Aorta (tissue), 5 donors: ENCODE data around the gene ELF3. TPM values are rescaled to one million over a fixed set of nuclear protein-coding genes. Genes with fewer than 3 reads are reported as not detected.

ENCODE experiments used
- ATAC-seq: fragments of 200-7000 bp; cut with Tn5 transposase; one replicate; pipeline ENCODE4 v1.9.1; 2022; ENCODE audit warnings: moderate library complexity; ENCODE audit not compliant: low FRiP score
- DNase-seq, 2 donors: peaks; one replicate each; pipeline ENCODE4 v3.0.0-alpha.2; 2020
- H3K27ac ChIP-seq, 2 donors: one replicate each; pipeline ENCODE4 v1.5.1; 2013; ENCODE audit warnings: low read length in 2 of 2, mild to moderate bottlenecking in 2 of 2, moderate library complexity in 2 of 2, control low read depth in 1 of 2, inconsistent platforms in 1 of 2, low read depth in 1 of 2
- H3K27me3 ChIP-seq, 2 donors: one replicate each; pipeline ENCODE4 v1.6.1; 2013; ENCODE audit warnings: control low read depth in 1 of 2, low read length in 1 of 2, mild to moderate bottlenecking in 1 of 2, moderate library complexity in 1 of 2; ENCODE audit not compliant: insufficient read depth in 2 of 2, control insufficient read depth in 1 of 2
- H3K36me3 ChIP-seq, 2 donors: one replicate each; pipeline ENCODE4 v1.6.1; 2013; ENCODE audit warnings: control low read depth in 1 of 2, low read length in 1 of 2, mild to moderate bottlenecking in 1 of 2; ENCODE audit not compliant: insufficient read depth in 2 of 2, control insufficient read depth in 1 of 2
- H3K4me1 ChIP-seq, 2 donors: one replicate each; pipeline ENCODE4 v1.6.1; 2013; ENCODE audit warnings: low read length in 2 of 2, control low read depth in 1 of 2, mild to moderate bottlenecking in 1 of 2, moderate library complexity in 1 of 2; ENCODE audit not compliant: insufficient read depth in 2 of 2, control insufficient read depth in 1 of 2
- H3K4me3 ChIP-seq, 2 donors: one replicate each; pipeline ENCODE4 v1.5.1; 2013; ENCODE audit warnings: low read length in 2 of 2, control low read depth in 1 of 2, mild to moderate bottlenecking in 1 of 2
- H3K9me3 ChIP-seq: one replicate; pipeline ENCODE4 v1.6.1; 2013; ENCODE audit warnings: mild to moderate bottlenecking, low read length; ENCODE audit not compliant: control insufficient read depth
- WGBS, 2 donors: extraction: QIAGEN DNeasy Blood & Tissue Kit; methylation state at CpG; one replicate each; pipeline ENCODE4 v1.1.7; 2013; 5-methylcytosine and 5-hydroxymethylcytosine counted together
- intact Hi-C, 2 donors: fragments of 100-400 bp; cut with DNase I; formaldehyde crosslinking; loops; one replicate each; pipeline versions ENCODE4 v1.14.2 to v1.15.0; 2022
- polyA plus RNA-seq, 2 donors: library from polyadenylated mRNA; stranded (reverse); fragments of 200-250 nt; gene quantifications; one replicate each; pipeline ENCODE4 v1.2.3, GENCODE V29; 2013
- total RNA-seq, 2 donors: library from RNA; stranded (reverse); fragmentation: NEBNext Ultra II Directional; extraction: Animal tissue kit (Norgen Biotek cat#: 25700); gene quantifications; one replicate each; pipeline ENCODE4 v1.2.1, GENCODE V29; 2021
- donor health status: healthy with polysubstance abuse.
- donor health status: Bipolar disorder and iron deficiency.
- donor health status: DM: no; HTN: no; CAD: no.
- donor health status: DM: no; HTN: no; CAD: no.
- donor health status: DM: yes; HTN: yes; CAD: no.

ELF3 gene
- total and polyA plus RNA-seq, 4 donors = 0.27 to 50.6 (median 1.5) TPM

DNA sequence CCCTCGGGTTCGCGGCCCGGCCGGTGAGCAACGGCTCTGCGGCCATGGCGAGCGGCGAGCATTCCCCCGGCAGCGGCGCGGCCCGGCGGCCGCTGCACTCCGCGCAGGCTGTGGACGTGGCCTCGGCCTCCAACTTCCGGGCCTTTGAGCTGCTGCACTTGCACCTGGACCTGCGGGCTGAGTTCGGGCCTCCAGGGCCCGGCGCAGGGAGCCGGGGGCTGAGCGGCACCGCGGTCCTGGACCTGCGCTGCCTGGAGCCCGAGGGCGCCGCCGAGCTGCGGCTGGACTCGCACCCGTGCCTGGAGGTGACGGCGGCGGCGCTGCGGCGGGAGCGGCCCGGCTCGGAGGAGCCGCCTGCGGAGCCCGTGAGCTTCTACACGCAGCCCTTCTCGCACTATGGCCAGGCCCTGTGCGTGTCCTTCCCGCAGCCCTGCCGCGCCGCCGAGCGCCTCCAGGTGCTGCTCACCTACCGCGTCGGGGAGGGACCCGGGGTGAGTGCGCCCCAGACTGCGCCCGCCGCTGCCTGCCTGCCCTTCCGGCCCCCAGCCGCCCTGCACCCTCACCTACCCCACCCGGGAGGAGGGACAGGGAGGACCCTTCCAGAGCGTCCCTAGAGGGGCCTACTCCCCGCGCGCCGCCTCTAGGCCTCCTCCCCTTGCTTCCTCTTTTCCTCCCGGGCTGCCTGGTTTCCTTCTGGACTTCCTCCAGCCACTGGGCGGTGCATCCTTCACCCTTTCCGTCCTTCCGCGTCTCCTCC, 27.6 kb upstream of the ELF3 start, which contains the start of gene RNPEP:
Gene RNPEP, plus strand, starts transcription at position 26 of the 757 bp plus-strand sequence. Its CDS starts 19 bp downstream, at position 45.
- ATAC-seq = peak; percentile 92
- intact Hi-C loops = no loop called here
- WGBS, 2 donors = 0% methylated on average over 45 to 80 of the region's 80 CpGs

GRCh38 chr1:201983380-201983805, 27.0 kb upstream of the ELF3 start:
- H3K4me3 ChIP-seq = peak overlapping the region; percentile 80 to 91
- no peaks in the 10 kb centered on the region for H3K36me3 ChIP-seq
- ATAC-seq (no peak), DNase-seq (no peak)
- no peaks in the 10 kb centered on the region for H3K4me1 ChIP-seq
- intact Hi-C loops = no loop called here
- 8 to 9% methylated on average over 11 of the region's 11 CpGs for WGBS, 2 donors
- H3K27ac ChIP-seq = peak overlapping the region in 1 of 2 donors; percentile 70
- H3K27me3 ChIP-seq = no peaks in the 10 kb centered on the region
- no peaks in the 10 kb centered on the region for H3K9me3 ChIP-seq

More for the DNA sequence above, 27.6 kb upstream of the ELF3 start, which contains the start of gene RNPEP:
- DNase-seq = peak; percentile 89
- Histone ChIP-seq H3K9me3 (no peaks in the 10 kb centered on the region), H3K36me3 (no peaks in the 10 kb centered on the region), H3K27ac (peak within 1 kb of the TSS in 1 of 2 donors; percentile 70), H3K27me3 (no peaks in the 10 kb centered on the region), H3K4me1 (no peaks in the 10 kb centered on the region), H3K4me3 (peak within 1 kb of the TSS; percentile 80 to 91)

DNA sequence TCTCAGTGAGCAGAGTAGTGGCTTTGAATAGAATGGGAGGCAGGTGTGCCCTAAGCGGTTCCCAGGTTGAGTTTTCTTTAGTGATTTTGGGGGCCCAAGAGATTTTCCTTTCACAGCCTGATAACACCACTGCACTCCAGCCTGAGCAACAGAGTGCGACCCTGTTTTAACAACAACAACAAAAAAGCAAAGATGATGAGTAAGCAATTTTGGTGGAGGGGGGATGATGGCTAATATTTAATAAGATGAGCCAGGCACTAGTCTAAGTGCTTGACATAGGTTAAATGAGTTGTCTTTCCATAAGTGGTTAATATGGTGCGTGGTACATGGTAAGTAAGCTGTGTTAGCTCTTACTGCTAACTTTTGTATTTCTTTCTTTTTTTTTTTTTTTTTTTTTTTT, 25.9 kb upstream of the ELF3 start:
- Histone ChIP-seq H3K27ac (no peak overlapping the region), H3K27me3 (no peaks in the 10 kb centered on the region), H3K4me3 (no peak overlapping the region), H3K9me3 (no peaks in the 10 kb centered on the region), H3K4me1 (no peaks in the 10 kb centered on the region), H3K36me3 (peaks cover 3% of the 10 kb centered on the region in 2 donors)
- intact Hi-C loops = no loop called here
- DNase-seq (no peak), ATAC-seq (no peak)
- 86 to 92% methylated on average over 3 of the region's 3 CpGs for WGBS, 2 donors

- 64 to 69% methylated on average over 2 of the region's 2 CpGs for WGBS, 2 donors
- H3K4me1 ChIP-seq = no peaks in the 10 kb centered on the region
- no peak overlapping the region for H3K27ac ChIP-seq
- no peaks in the 10 kb centered on the region for H3K27me3 ChIP-seq
- DNase-seq = no peak
- intact Hi-C loops = no loop called here
- H3K36me3 ChIP-seq = peaks cover 4 to 5% of the 10 kb centered on the region in 2 donors
- no peak overlapping the region for H3K4me3 ChIP-seq
- no peaks in the 10 kb centered on the region for H3K9me3 ChIP-seq
- no peak for ATAC-seq
Measured at GRCh38 chr1:201985355-201985754, 25.0 kb upstream of the ELF3 start.

DNA sequence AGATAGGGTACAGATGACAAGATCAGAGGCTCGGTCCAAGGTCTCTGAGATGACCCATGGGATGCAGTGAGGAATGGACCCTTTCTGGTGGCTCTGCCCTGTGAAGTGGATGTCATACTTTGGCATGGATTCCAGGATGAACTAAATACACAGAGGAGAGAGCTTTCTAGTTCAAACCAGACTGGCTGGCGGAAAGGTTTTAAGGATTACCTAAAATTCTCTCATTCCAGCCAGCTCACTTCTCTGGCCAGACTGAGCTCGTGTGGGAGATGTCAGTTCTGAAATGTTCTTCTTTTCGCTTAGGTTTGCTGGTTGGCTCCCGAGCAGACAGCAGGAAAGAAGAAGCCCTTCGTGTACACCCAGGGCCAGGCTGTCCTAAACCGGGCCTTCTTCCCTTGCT, 21.8 kb upstream of the ELF3 start:
- no peak overlapping the region for H3K4me3 ChIP-seq
- intact Hi-C loops = no loop called here
- ATAC-seq (no peak), DNase-seq (peak in 1 of 2 donors; percentile 31)
- H3K36me3 ChIP-seq = peaks cover 6 to 8% of the 10 kb centered on the region in 2 donors
- no peaks in the 10 kb centered on the region for H3K9me3 ChIP-seq
- no peak overlapping the region for H3K27ac ChIP-seq
- WGBS, 2 donors = 75 to 86% methylated on average over 7 of the region's 7 CpGs
- no peaks in the 10 kb centered on the region for H3K4me1 ChIP-seq
- no peaks in the 10 kb centered on the region for H3K27me3 ChIP-seq

- Histone ChIP-seq H3K4me3 (no peak overlapping the region), H3K9me3 (no peaks in the 10 kb centered on the region), H3K4me1 (no peaks in the 10 kb centered on the region), H3K27ac (no peak overlapping the region), H3K36me3 (peaks cover 8% of the 10 kb centered on the region in 2 donors), H3K27me3 (no peaks in the 10 kb centered on the region)
- intact Hi-C loops = no loop called here
- ATAC-seq = no peak
- WGBS, 2 donors = 93 to 94% methylated on average over 10 of the region's 10 CpGs
- peak in 1 of 2 donors; percentile 34 for DNase-seq
Measured at GRCh38 chr1:201989354-201990128, 20.8 kb upstream of the ELF3 start.

GRCh38 chr1:201990427-201990826, 20.0 kb upstream of the ELF3 start:
- Histone ChIP-seq H3K27me3 (no peaks in the 10 kb centered on the region), H3K9me3 (no peaks in the 10 kb centered on the region), H3K4me1 (no peaks in the 10 kb centered on the region), H3K27ac (no peak overlapping the region), H3K4me3 (no peak overlapping the region), H3K36me3 (peaks cover 8% of the 10 kb centered on the region in 2 donors)
- ATAC-seq (no peak), DNase-seq (no peak)
- intact Hi-C loops = no loop called here
- 32 to 33% methylated on average over 6 of the region's 6 CpGs for WGBS, 2 donors

GRCh38 chr1:201999625-202000238, 10.7 kb upstream of the ELF3 start:
- DNase-seq = no peak
- 57 to 62% methylated on average over 16 of the region's 16 CpGs for WGBS, 2 donors
- Histone ChIP-seq H3K27me3 (no peaks in the 10 kb centered on the region), H3K9me3 (no peaks in the 10 kb centered on the region), H3K36me3 (peaks cover 0 to 16% of the 10 kb centered on the region in 2 donors), H3K4me1 (no peaks in the 10 kb centered on the region), H3K4me3 (no peak overlapping the region), H3K27ac (no peak overlapping the region)
- peak; percentile 51 for ATAC-seq
- intact Hi-C loops = no loop called here
